ENCODE data around the gene SEC24A. TPM values are rescaled to one million over a fixed set of nuclear protein-coding genes. Genes with fewer than 3 reads are reported as not detected.
"Not testable (repeated sequence)": the region's sequence is repeated elsewhere in the genome, so short reads cannot be mapped to it uniquely, and the experiment has no call there.

The SEC24A gene
- polyA plus RNA-seq (2012; ENCODE audit: low read depth, missing spikeins): 11.5 TPM

- DNase-seq (ENCODE audit: insufficient read length, low spot score) (peak; percentile 91), FAIRE-seq (peak; percentile 96)
- TF ChIP-seq PAX5 (IDR thresholded peaks at IDR 0.05; ENCODE audit: insufficient read depth, low read length, severe bottlenecking) (peak; percentile 15), POLR2A (IDR thresholded peaks at IDR 0.05; ENCODE audit: low read depth, low read length) (peak; percentile 91), SPI1 (IDR thresholded peaks at IDR 0.05; ENCODE audit: low read depth, low read length) (peak; percentile 39), TAF1 (IDR thresholded peaks at IDR 0.05; ENCODE audit: low read depth, low read length) (peak; percentile 58), POU2F2 (IDR thresholded peaks at IDR 0.05; ENCODE audit: low read depth, low read length) (peak; percentile 18; the same call in 1 of the 2 replicates), POLR2AphosphoS5 (IDR thresholded peaks at IDR 0.05; ENCODE audit: low read depth, low read length) (peak; percentile 91)
Observed at GRCh38 chr5:134648425-134649162, at the start of gene SEC24A. Gene SEC24A, plus strand, starts transcription at chr5:134648785. Its CDS starts 292 bp downstream, at chr5:134649077.

GRCh38 chr5:134599820-134600219 lies 48.8 kb upstream of the SEC24A start:
- FAIRE-seq; DNase-seq (ENCODE audit: insufficient read length, low spot score): not testable (repeated sequence)

- no peak for FAIRE-seq
- no peak for DNase-seq (ENCODE audit: insufficient read length, low spot score)
- no peak for TF ChIP-seq POLR2AphosphoS5 (IDR thresholded peaks at IDR 0.05; ENCODE audit: low read depth, low read length)
- TF ChIP-seq SPI1 (IDR thresholded peaks at IDR 0.05; ENCODE audit: low read depth, low read length): no peak
- TF ChIP-seq POU2F2 (IDR thresholded peaks at IDR 0.05; ENCODE audit: low read depth, low read length): no peak
- no peak for TF ChIP-seq TAF1 (IDR thresholded peaks at IDR 0.05; ENCODE audit: low read depth, low read length)
- no peak for TF ChIP-seq POLR2A (IDR thresholded peaks at IDR 0.05; ENCODE audit: low read depth, low read length)
- no peak for TF ChIP-seq PAX5 (IDR thresholded peaks at IDR 0.05; ENCODE audit: insufficient read depth, low read length, severe bottlenecking)
Observed at GRCh38 chr5:134600600-134600999, 48.0 kb upstream of the SEC24A start.

- FAIRE-seq: peak; percentile 72
- TF ChIP-seq POLR2A (IDR thresholded peaks at IDR 0.05; ENCODE audit: low read depth, low read length) (no peak), PAX5 (IDR thresholded peaks at IDR 0.05; ENCODE audit: insufficient read depth, low read length, severe bottlenecking) (no peak), POU2F2 (IDR thresholded peaks at IDR 0.05; ENCODE audit: low read depth, low read length) (no peak), TAF1 (IDR thresholded peaks at IDR 0.05; ENCODE audit: low read depth, low read length) (no peak), POLR2AphosphoS5 (IDR thresholded peaks at IDR 0.05; ENCODE audit: low read depth, low read length) (no peak), SPI1 (IDR thresholded peaks at IDR 0.05; ENCODE audit: low read depth, low read length) (no peak)
Observed at GRCh38 chr5:134603059-134603458, 45.5 kb upstream of the SEC24A start.

GRCh38 chr5:134604908-134605307 lies 43.7 kb upstream of the SEC24A start:
- DNase-seq (ENCODE audit: insufficient read length, low spot score) (no peak), FAIRE-seq (peak; percentile 71)
- no peak for TF ChIP-seq SPI1 (IDR thresholded peaks at IDR 0.05; ENCODE audit: low read depth, low read length)
- TF ChIP-seq PAX5 (IDR thresholded peaks at IDR 0.05; ENCODE audit: insufficient read depth, low read length, severe bottlenecking): no peak
- TF ChIP-seq POLR2AphosphoS5 (IDR thresholded peaks at IDR 0.05; ENCODE audit: low read depth, low read length): no peak
- no peak for TF ChIP-seq POLR2A (IDR thresholded peaks at IDR 0.05; ENCODE audit: low read depth, low read length)
- TF ChIP-seq TAF1 (IDR thresholded peaks at IDR 0.05; ENCODE audit: low read depth, low read length): no peak
- TF ChIP-seq POU2F2 (IDR thresholded peaks at IDR 0.05; ENCODE audit: low read depth, low read length): no peak

More at GRCh38 chr5:134603059-134603458, 45.5 kb upstream of the SEC24A start:
- no peak for DNase-seq (ENCODE audit: insufficient read length, low spot score)

GRCh38 chr5:134606726-134607125 lies 41.9 kb upstream of the SEC24A start:
- no peak for FAIRE-seq

GRCh38 chr5:134608555-134608954 lies 40.0 kb upstream of the SEC24A start:
- DNase-seq (ENCODE audit: insufficient read length, low spot score) (no peak), FAIRE-seq (peak; percentile 66)
- TF ChIP-seq POLR2A (IDR thresholded peaks at IDR 0.05; ENCODE audit: low read depth, low read length): no peak
- TF ChIP-seq POLR2AphosphoS5 (IDR thresholded peaks at IDR 0.05; ENCODE audit: low read depth, low read length): no peak
- TF ChIP-seq TAF1 (IDR thresholded peaks at IDR 0.05; ENCODE audit: low read depth, low read length): no peak
- TF ChIP-seq SPI1 (IDR thresholded peaks at IDR 0.05; ENCODE audit: low read depth, low read length): no peak
- no peak for TF ChIP-seq PAX5 (IDR thresholded peaks at IDR 0.05; ENCODE audit: insufficient read depth, low read length, severe bottlenecking)
- no peak for TF ChIP-seq POU2F2 (IDR thresholded peaks at IDR 0.05; ENCODE audit: low read depth, low read length)

More at GRCh38 chr5:134606726-134607125, 41.9 kb upstream of the SEC24A start:
- no peak for DNase-seq (ENCODE audit: insufficient read length, low spot score)
- TF ChIP-seq SPI1 (IDR thresholded peaks at IDR 0.05; ENCODE audit: low read depth, low read length) (no peak), POLR2A (IDR thresholded peaks at IDR 0.05; ENCODE audit: low read depth, low read length) (no peak), POLR2AphosphoS5 (IDR thresholded peaks at IDR 0.05; ENCODE audit: low read depth, low read length) (no peak), TAF1 (IDR thresholded peaks at IDR 0.05; ENCODE audit: low read depth, low read length) (no peak), PAX5 (IDR thresholded peaks at IDR 0.05; ENCODE audit: insufficient read depth, low read length, severe bottlenecking) (no peak), POU2F2 (IDR thresholded peaks at IDR 0.05; ENCODE audit: low read depth, low read length) (no peak)

- no peak for TF ChIP-seq PAX5 (IDR thresholded peaks at IDR 0.05; ENCODE audit: insufficient read depth, low read length, severe bottlenecking)
- peak; percentile 77 for FAIRE-seq
- no peak for DNase-seq (ENCODE audit: insufficient read length, low spot score)
Observed at GRCh38 chr5:134609232-134609851, 39.2 kb upstream of the SEC24A start.

GRCh38 chr5:134610725-134611124 lies 37.9 kb upstream of the SEC24A start:
- no peak for TF ChIP-seq PAX5 (IDR thresholded peaks at IDR 0.05; ENCODE audit: insufficient read depth, low read length, severe bottlenecking)
- TF ChIP-seq POLR2A (IDR thresholded peaks at IDR 0.05; ENCODE audit: low read depth, low read length): no peak
- TF ChIP-seq SPI1 (IDR thresholded peaks at IDR 0.05; ENCODE audit: low read depth, low read length): no peak
- TF ChIP-seq TAF1 (IDR thresholded peaks at IDR 0.05; ENCODE audit: low read depth, low read length): no peak
- no peak for TF ChIP-seq POU2F2 (IDR thresholded peaks at IDR 0.05; ENCODE audit: low read depth, low read length)
- TF ChIP-seq POLR2AphosphoS5 (IDR thresholded peaks at IDR 0.05; ENCODE audit: low read depth, low read length): no peak
- DNase-seq (ENCODE audit: insufficient read length, low spot score): no peak
- FAIRE-seq: no peak

Measured in GM12891 (cell line).